NCI-H2227 treated with DMSO at 0.1 percent for 48 hours (cell line): Measurements from ENCODE around the gene DDIAS.
"Not testable (repeated sequence)": the region's sequence is repeated elsewhere in the genome, so short reads cannot be mapped to it uniquely, and the experiment has no call there.

ENCODE experiments used
- DNase-seq: peaks from one replicate; lab custom pipeline; 2025; lab: John Stamatoyannopoulos, UW

The DDIAS gene

GRCh38 chr11:82889133-82890001 lies 12.2 kb upstream of the DDIAS start:
- no peak for DNase-seq

GRCh38 chr11:82890002-82890341 lies 11.6 kb upstream of the DDIAS start:
- DNase-seq = no peak

GRCh38 chr11:82890936-82891335 lies 10.6 kb upstream of the DDIAS start:
- no peak for DNase-seq

- DNase-seq = no peak
These were observed 8.8 kb upstream of the DDIAS start for GRCh38 chr11:82892611-82893169.

GRCh38 chr11:82895437-82896091 lies 6.0 kb upstream of the DDIAS start:
- DNase-seq = no peak

- no peak for DNase-seq
These were observed 5.4 kb upstream of the DDIAS start for GRCh38 chr11:82896183-82896582.

- DNase-seq = no peak
These were observed 3.3 kb upstream of the DDIAS start for GRCh38 chr11:82898241-82898640.

GRCh38 chr11:82899186-82899820 lies 2.2 kb upstream of the DDIAS start:
- DNase-seq = no peak

- DNase-seq = no peak
These were observed 1.6 kb upstream of the DDIAS start for GRCh38 chr11:82899957-82900276.

GRCh38 chr11:82900277-82901164 lies 1.0 kb upstream of the DDIAS start, which contains the start of gene PRCP:
Gene PRCP (minus strand): TSS chr11:82900430. CDS start chr11:82900402, 28 bp downstream.
- DNase-seq = peak; percentile 80

- no peak for DNase-seq
These were observed 468 bp downstream of the DDIAS start for GRCh38 chr11:82901922-82902485.

GRCh38 chr11:82902880-82903279 lies 1.3 kb downstream of the DDIAS start:
- no peak for DNase-seq

- no peak for DNase-seq
These were observed 2.5 kb downstream of the DDIAS start for GRCh38 chr11:82903843-82904586.

- DNase-seq = peak; percentile 35
These were observed 4.7 kb downstream of the DDIAS start for GRCh38 chr11:82906236-82906635.

GRCh38 chr11:82906931-82907330 lies 5.4 kb downstream of the DDIAS start:
- DNase-seq = no peak

- DNase-seq = no peak
These were observed 5.8 kb downstream of the DDIAS start for GRCh38 chr11:82907371-82907770.

GRCh38 chr11:82908311-82908710 lies 6.8 kb downstream of the DDIAS start:
- no peak for DNase-seq

GRCh38 chr11:82909015-82909640 lies 7.6 kb downstream of the DDIAS start:
- DNase-seq = no peak

GRCh38 chr11:82919786-82920185 lies 18.2 kb downstream of the DDIAS start:
- DNase-seq = not testable (repeated sequence)

- DNase-seq = not testable (repeated sequence)
These were observed 18.7 kb downstream of the DDIAS start for GRCh38 chr11:82920227-82920626.
